Stimulated activated memory B cell treated with anti-CD40 and anti-IgM and Interleukin-4, amounts not matched to agents 10 μg/mL and 1 μg/mL and 100 μg/mL, for 72 hours (primary cell): ENCODE results near the gene TDRD9.

Experiments
- ATAC-seq: fragments of 150-1000 bp; cut with Tn5 transposase; 2 replicates; pipeline ENCODE4 v1.10.0; 2021
- H3K27ac Mint-ChIP-seq: one replicate; pipeline ENCODE4 v1.8.0; 2022; ENCODE audit warnings: mild to moderate bottlenecking, mixed read lengths
- H3K27me3 Mint-ChIP-seq: one replicate; pipeline ENCODE4 v1.8.0; 2022; ENCODE audit warnings: mixed read lengths
- H3K36me3 Mint-ChIP-seq: one replicate; pipeline ENCODE4 v1.8.0; 2022; ENCODE audit warnings: mixed read lengths
- H3K4me1 Mint-ChIP-seq: one replicate; pipeline ENCODE4 v1.8.0; 2022; ENCODE audit warnings: mixed read lengths
- H3K4me3 Mint-ChIP-seq: one replicate; pipeline ENCODE4 v1.8.0; 2022; ENCODE audit warnings: mild to moderate bottlenecking, moderate library complexity, mixed read lengths
- H3K9me3 Mint-ChIP-seq: one replicate; pipeline ENCODE4 v1.8.0; 2022; ENCODE audit warnings: mixed read lengths

TDRD9 gene

GRCh38 chr14:104086661-104087461 is 158.6 kb downstream of the TDRD9 start:
- no peak overlapping the region for H3K27ac Mint-ChIP-seq
- peaks cover 68% of the 10 kb centered on the region for H3K27me3 Mint-ChIP-seq
- no peaks in the 10 kb centered on the region for H3K4me1 Mint-ChIP-seq
- ATAC-seq, result no peak
- H3K9me3 Mint-ChIP-seq, result no peaks in the 10 kb centered on the region
- no peak overlapping the region for H3K4me3 Mint-ChIP-seq
- no peaks in the 10 kb centered on the region for H3K36me3 Mint-ChIP-seq

GRCh38 chr14:104087505-104087904 is 159.2 kb downstream of the TDRD9 start:
- H3K4me3 Mint-ChIP-seq, result no peak overlapping the region
- peaks cover 66% of the 10 kb centered on the region for H3K27me3 Mint-ChIP-seq
- no peak overlapping the region for H3K27ac Mint-ChIP-seq
- no peaks in the 10 kb centered on the region for H3K9me3 Mint-ChIP-seq
- ATAC-seq, result no peak
- no peaks in the 10 kb centered on the region for H3K4me1 Mint-ChIP-seq
- no peaks in the 10 kb centered on the region for H3K36me3 Mint-ChIP-seq

DNA sequence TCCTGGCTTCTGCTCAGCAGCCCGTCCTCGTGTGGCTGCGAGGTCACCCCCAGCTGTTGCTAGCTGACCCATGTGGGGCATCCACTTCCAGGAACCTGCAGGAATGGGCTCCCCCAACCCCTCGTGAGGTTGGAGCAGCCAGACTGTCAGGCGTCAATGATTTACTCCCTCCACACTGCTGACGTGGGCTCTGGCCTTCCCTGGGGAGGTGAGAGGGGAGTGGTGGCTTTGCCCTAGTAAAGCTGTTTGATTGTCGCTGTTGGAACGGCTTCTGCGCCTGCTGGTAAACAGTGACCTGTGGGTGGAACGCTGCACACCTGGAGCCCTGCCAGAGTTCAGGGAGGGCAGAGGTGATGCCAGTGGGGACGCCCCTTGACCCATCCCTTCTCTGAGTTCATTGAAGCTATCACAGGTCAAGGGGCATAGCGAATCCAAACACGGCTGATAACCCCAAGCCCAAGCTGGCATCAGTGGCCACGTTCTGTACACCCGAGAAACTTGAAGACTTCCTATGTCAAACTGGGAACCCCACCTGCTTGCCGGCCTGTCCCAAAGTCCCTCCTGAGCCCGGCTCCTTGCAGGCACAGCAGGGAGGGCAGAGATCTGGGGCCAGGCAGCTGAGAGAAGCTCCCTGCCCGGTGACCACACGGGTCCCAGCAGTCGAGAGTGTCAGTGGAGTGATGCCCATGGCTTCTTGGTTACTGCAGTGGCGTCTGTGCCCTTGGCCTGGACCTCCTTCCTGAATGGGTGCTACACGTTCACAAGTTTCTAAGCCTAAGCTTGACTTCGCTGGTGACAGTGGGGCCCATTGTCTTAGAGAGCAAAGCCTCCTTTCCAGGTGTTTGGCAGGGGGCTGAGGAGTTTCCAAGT is 160.0 kb downstream of the TDRD9 start:
- H3K4me3 Mint-ChIP-seq, result no peak overlapping the region
- no peak overlapping the region for H3K27ac Mint-ChIP-seq
- H3K36me3 Mint-ChIP-seq, result no peaks in the 10 kb centered on the region
- no peak for ATAC-seq
- H3K27me3 Mint-ChIP-seq, result peaks cover 59% of the 10 kb centered on the region
- H3K9me3 Mint-ChIP-seq, result no peaks in the 10 kb centered on the region
- H3K4me1 Mint-ChIP-seq, result no peaks in the 10 kb centered on the region

GRCh38 chr14:104090071-104090748 is 162.0 kb downstream of the TDRD9 start:
- no peak overlapping the region for H3K27ac Mint-ChIP-seq

DNA sequence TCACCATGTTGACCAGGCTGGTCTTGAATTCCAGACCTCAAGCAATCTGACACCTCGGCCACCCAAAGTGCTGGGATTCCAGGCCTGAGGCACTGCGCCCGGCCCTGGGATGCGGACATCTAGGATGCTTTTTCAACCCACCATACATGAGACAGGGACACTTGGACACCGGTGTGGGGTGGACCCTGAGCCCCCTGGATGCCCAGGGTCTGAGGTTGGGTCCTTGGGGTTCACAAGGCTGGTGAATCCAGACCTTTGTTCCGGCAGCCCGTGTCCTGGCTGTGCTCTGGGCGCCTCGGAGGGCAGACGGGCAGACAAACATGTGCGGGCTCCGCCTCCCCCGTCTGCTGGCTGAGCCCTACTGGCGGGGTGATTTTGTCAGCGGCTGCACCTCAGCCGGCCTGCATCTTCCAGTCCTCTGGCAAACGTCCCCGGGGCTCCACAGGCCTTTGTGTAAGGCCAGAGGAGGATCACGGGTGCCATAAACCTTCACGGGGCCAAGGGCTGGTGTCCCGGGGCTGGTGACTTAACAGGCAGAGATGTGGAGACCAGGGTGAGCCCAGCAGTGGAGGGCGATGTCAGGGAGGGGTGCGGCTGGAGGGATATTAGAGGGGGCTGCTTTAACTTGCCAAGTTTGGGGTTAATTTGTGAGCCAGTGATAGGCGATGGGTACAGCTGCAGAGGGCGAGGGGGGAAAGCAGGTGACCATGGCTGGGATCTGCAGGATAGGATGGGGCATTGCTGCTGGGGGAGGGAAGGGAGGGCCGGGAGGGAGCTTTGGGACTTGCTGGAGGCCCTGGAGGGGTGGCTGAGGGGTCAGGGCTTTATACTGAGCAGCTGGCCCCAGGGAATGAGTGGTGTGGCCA is 163.0 kb downstream of the TDRD9 start:
- Mint-ChIP-seq H3K27ac (no peak overlapping the region), H3K36me3 (no peaks in the 10 kb centered on the region), H3K9me3 (no peaks in the 10 kb centered on the region), H3K4me3 (no peak overlapping the region), H3K27me3 (peaks cover 58% of the 10 kb centered on the region), H3K4me1 (peaks cover 12% of the 10 kb centered on the region)
- ATAC-seq, result no peak

More at GRCh38 chr14:104090071-104090748, 162.0 kb downstream of the TDRD9 start:
- Mint-ChIP-seq H3K4me1 (peaks cover 8% of the 10 kb centered on the region), H3K36me3 (no peaks in the 10 kb centered on the region), H3K4me3 (no peak overlapping the region), H3K27me3 (peaks cover 50% of the 10 kb centered on the region), H3K9me3 (no peaks in the 10 kb centered on the region)
- ATAC-seq, result no peak

GRCh38 chr14:104091927-104092771 is 163.9 kb downstream of the TDRD9 start:
- no peak overlapping the region for H3K4me3 Mint-ChIP-seq
- no peak overlapping the region for H3K27ac Mint-ChIP-seq
- no peaks in the 10 kb centered on the region for H3K36me3 Mint-ChIP-seq
- no peaks in the 10 kb centered on the region for H3K9me3 Mint-ChIP-seq
- H3K4me1 Mint-ChIP-seq, result peaks cover 19% of the 10 kb centered on the region
- no peak for ATAC-seq
- peaks cover 50% of the 10 kb centered on the region for H3K27me3 Mint-ChIP-seq

DNA sequence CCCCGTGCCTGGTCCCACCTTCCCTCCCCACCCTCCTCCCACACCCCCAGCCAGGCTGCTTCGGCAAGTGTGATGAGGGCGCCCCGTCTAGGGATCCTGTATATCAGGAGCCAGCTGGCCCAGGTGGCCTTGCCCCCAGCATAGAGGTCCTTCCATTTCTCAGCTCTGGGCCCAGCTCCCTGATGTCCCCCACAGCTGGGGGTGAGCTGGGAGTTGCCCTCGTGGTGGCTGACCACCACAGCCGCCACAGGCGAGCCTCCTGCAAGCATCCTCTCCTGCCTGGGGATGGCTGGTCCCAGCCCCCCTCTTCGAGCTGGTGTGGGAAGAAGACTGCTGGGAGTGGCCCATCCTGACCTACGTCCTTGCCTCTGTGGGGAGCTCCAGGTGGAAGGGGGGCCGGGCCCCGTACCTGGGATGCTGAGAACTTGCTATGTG is 164.7 kb downstream of the TDRD9 start:
- no peak for ATAC-seq
- H3K36me3 Mint-ChIP-seq, result no peaks in the 10 kb centered on the region

DNA sequence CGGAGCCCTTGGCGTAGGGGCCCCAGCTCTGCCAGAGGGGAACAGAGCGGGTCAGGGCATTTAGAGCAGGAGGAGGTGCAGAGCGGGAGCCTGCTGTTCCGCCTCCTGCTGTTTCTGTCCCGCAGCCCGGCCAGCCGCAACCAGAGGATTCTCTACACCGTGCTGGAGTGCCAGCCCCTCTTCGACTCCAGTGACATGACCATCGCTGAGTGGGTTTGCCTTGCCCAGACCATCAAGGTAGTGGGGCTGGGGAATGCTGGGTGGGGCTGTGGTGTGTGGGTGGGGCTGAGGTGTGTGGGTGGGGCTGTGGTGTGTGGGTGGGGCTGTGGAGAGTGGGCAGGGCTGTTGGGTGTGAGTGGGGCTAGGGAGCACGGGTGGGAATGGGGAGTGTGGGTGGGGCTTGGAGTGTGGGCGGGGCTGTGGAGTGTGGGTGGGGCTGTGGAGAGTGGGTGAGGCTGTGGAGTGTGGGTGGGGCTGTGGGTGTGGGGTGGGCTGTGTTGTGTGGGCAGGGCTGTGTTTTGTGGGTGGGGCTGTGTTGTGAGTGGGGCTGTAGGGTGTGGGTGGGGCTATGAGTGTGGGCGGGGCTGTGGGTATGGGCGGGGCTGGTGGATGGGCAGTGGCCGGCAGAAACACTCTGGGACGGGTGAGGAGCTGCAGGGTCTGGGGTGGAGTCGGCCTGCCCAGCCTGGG is 165.3 kb downstream of the TDRD9 start:
- no peak overlapping the region for H3K27ac Mint-ChIP-seq
- no peaks in the 10 kb centered on the region for H3K36me3 Mint-ChIP-seq
- peaks cover 19% of the 10 kb centered on the region for H3K4me1 Mint-ChIP-seq
- peaks cover 36% of the 10 kb centered on the region for H3K27me3 Mint-ChIP-seq
- no peaks in the 10 kb centered on the region for H3K9me3 Mint-ChIP-seq
- no peak overlapping the region for H3K4me3 Mint-ChIP-seq
- no peak for ATAC-seq

More for the DNA sequence above, 164.7 kb downstream of the TDRD9 start:
- H3K27ac Mint-ChIP-seq, result no peak overlapping the region
- peaks cover 42% of the 10 kb centered on the region for H3K27me3 Mint-ChIP-seq
- H3K4me1 Mint-ChIP-seq, result peaks cover 19% of the 10 kb centered on the region
- no peaks in the 10 kb centered on the region for H3K9me3 Mint-ChIP-seq
- H3K4me3 Mint-ChIP-seq, result no peak overlapping the region

DNA sequence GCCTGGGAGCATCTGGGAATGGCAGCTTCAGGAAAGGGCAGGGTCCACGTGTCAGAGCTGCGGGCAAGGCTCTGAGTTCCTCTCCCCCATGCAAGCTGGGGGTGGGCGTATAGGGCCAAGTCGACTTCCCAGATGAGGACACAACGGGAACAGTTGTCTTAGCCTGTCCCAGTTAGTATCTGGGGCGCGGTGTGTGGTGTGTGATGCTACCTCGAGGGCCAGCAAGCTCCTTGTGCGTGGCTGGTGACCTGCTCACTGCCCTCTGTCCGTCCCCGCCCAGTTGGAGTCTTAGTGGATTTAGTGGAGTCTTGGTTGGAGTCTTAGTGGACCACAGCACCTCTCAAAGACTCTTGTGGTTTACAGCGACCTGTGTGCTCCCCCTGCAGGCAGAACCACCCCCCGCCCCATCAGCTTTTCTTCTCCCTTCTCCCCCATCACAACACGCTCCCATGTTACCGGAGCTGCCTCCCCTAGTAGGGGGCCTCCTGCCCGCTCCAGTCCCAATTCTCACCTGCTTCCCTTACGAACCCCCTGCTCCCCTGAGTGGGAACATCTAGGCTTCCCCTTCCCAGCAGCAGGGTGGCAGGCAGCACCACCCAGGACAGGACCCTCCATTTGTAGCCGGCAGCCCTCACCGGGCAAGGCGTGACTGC is 165.9 kb downstream of the TDRD9 start:
- no peaks in the 10 kb centered on the region for H3K9me3 Mint-ChIP-seq
- no peak overlapping the region for H3K4me3 Mint-ChIP-seq
- ATAC-seq, result no peak
- H3K27ac Mint-ChIP-seq, result no peak overlapping the region
- no peaks in the 10 kb centered on the region for H3K36me3 Mint-ChIP-seq
- peaks cover 19% of the 10 kb centered on the region for H3K4me1 Mint-ChIP-seq
- peaks cover 34% of the 10 kb centered on the region for H3K27me3 Mint-ChIP-seq

DNA sequence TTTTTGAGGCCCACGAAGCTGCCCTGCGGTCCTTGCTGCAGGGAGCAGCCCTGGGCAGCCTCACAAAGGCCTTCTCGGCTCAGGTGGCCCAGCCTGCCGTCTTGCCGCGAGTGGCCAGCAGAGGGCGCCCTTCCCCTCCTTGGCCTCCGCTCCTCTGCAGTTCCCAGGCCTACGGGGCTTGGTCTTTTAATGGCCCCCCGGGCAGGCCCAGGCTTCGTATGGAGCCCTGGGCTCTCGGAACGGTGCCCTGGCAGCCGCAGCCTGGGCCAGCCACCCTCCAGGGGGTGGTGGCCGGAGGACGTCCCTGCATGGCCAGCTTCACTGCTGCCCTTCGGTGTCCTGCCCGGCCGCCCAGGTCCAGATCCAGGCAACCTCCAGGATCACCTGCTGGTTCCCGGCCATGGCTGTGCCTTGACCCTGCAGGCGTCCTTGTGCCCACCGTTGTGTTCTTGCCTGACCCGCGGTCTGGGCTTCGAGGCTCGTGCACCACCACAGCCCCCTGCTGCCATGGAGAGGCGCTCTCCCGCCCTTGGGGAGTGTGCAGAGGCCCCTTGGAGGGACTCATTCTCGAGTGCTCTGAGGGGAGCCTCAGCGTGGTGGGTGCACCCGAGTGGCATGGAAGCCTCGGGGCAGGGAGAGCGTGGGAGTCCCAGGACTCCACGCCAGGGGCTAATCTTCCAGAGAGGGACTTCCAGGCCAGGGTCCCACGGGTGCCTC is 166.6 kb downstream of the TDRD9 start:
- peaks cover 34% of the 10 kb centered on the region for H3K27me3 Mint-ChIP-seq
- no peaks in the 10 kb centered on the region for H3K9me3 Mint-ChIP-seq
- ATAC-seq, result no peak
- H3K4me1 Mint-ChIP-seq, result peaks cover 19% of the 10 kb centered on the region
- no peak overlapping the region for H3K4me3 Mint-ChIP-seq
- no peaks in the 10 kb centered on the region for H3K36me3 Mint-ChIP-seq
- H3K27ac Mint-ChIP-seq, result no peak overlapping the region

- no peaks in the 10 kb centered on the region for H3K9me3 Mint-ChIP-seq
- no peak overlapping the region for H3K27ac Mint-ChIP-seq
- peaks cover 19% of the 10 kb centered on the region for H3K4me1 Mint-ChIP-seq
- H3K27me3 Mint-ChIP-seq, result peaks cover 34% of the 10 kb centered on the region
- ATAC-seq, result no peak
- H3K4me3 Mint-ChIP-seq, result no peak overlapping the region
- no peaks in the 10 kb centered on the region for H3K36me3 Mint-ChIP-seq
These were observed 167.4 kb downstream of the TDRD9 start for GRCh38 chr14:104095426-104096310.

- H3K27ac Mint-ChIP-seq, result no peak overlapping the region
- H3K9me3 Mint-ChIP-seq, result no peaks in the 10 kb centered on the region
- no peaks in the 10 kb centered on the region for H3K36me3 Mint-ChIP-seq
- no peak overlapping the region for H3K4me3 Mint-ChIP-seq
- no peak for ATAC-seq
- peaks cover 28% of the 10 kb centered on the region for H3K27me3 Mint-ChIP-seq
- H3K4me1 Mint-ChIP-seq, result peaks cover 19% of the 10 kb centered on the region
These were observed 168.1 kb downstream of the TDRD9 start for GRCh38 chr14:104096318-104096717.
